Neuronal stem cell (in vitro differentiated cells): ENCODE results near the gene PRKN.
A peak's percentile ranks its signal among the peaks of the same experiment; 100 is the strongest.

Experiments used
- DNase-seq: peaks from one replicate; pipeline ENCODE4 v3.0.0-alpha.2; 2013; ENCODE audit warnings: low spot score
- H2AFZ ChIP-seq: one replicate; pipeline ENCODE4 v1.6.1; 2013; ENCODE audit warnings: mild to moderate bottlenecking, low read length, inconsistent platforms
- H2AK5ac ChIP-seq: 2 replicates; pipeline ENCODE4 v1.6.1; 2013; ENCODE audit warnings: low read depth, mild to moderate bottlenecking, inconsistent platforms, low read length, moderate library complexity, mixed read lengths
- H2BK120ac ChIP-seq: 2 replicates; pipeline ENCODE4 v1.6.1; 2013; ENCODE audit warnings: low read depth, mild to moderate bottlenecking, inconsistent platforms, low read length, moderate library complexity, mixed read lengths
- H2BK12ac ChIP-seq: one replicate; pipeline ENCODE4 v1.6.1; 2013; ENCODE audit warnings: low read length, inconsistent platforms
- H2BK15ac ChIP-seq: 2 replicates; pipeline ENCODE4 v1.6.1; 2013; ENCODE audit warnings: mild to moderate bottlenecking, low read length, inconsistent platforms, mixed read lengths
- H2BK5ac ChIP-seq: one replicate; pipeline ENCODE4 v1.6.1; 2013; ENCODE audit warnings: inconsistent platforms, mild to moderate bottlenecking, low read length, moderate library complexity
- H3K14ac ChIP-seq: one replicate; pipeline ENCODE4 v1.6.1; 2013; ENCODE audit warnings: low read length, inconsistent platforms
- H3K18ac ChIP-seq: 2 replicates; pipeline ENCODE4 v1.6.1; 2013; ENCODE audit warnings: low read length, inconsistent platforms
- H3K23ac ChIP-seq: 2 replicates; pipeline ENCODE4 v1.6.1; 2013; ENCODE audit warnings: low read depth, mild to moderate bottlenecking, mixed read lengths, low read length, inconsistent platforms; ENCODE audit not compliant: poor library complexity
- H3K27ac ChIP-seq: replicated peaks from 3 replicates; pipeline ENCODE4 v1.5.1; 2013; ENCODE audit warnings: low read length, inconsistent platforms
- H3K27me3 ChIP-seq, 3 experiments: 2 replicates each; pipeline ENCODE4 v1.6.1; 2013; ENCODE audit warnings: low read length in 3 of 3, mild to moderate bottlenecking in 2 of 3, inconsistent platforms in 1 of 3, low read depth in 1 of 3, mixed read lengths in 1 of 3, moderate library complexity in 1 of 3; ENCODE audit not compliant: control insufficient read depth in 3 of 3, insufficient read depth in 3 of 3
- H3K36me3 ChIP-seq, 2 donors: replicated peaks in 1 of 2; 2 replicates each; pipeline ENCODE4 v1.6.1; 2013; ENCODE audit warnings: low read length in 2 of 2; ENCODE audit not compliant: control insufficient read depth in 2 of 2, insufficient read depth in 2 of 2
- H3K4ac ChIP-seq: 2 replicates; pipeline ENCODE4 v1.6.1; 2013; ENCODE audit warnings: inconsistent platforms, mild to moderate bottlenecking, low read length, moderate library complexity
- H3K4me1 ChIP-seq, 2 donors: 1 replicate in 1 of 2; 2 replicates in 1 of 2; pipeline ENCODE4 v1.6.1; 2013; ENCODE audit warnings: low read length in 2 of 2, low read depth in 1 of 2; ENCODE audit not compliant: control insufficient read depth in 2 of 2, insufficient read depth in 1 of 2
- H3K4me2 ChIP-seq: one replicate; pipeline ENCODE4 v1.6.1; 2013; ENCODE audit warnings: mild to moderate bottlenecking, low read length, inconsistent platforms; ENCODE audit not compliant: insufficient read depth, poor library complexity, severe bottlenecking
- H3K4me3 ChIP-seq, 2 donors: 2 replicates each; pipeline ENCODE4 v1.5.1; 2013; ENCODE audit warnings: low read length in 2 of 2, mild to moderate bottlenecking in 2 of 2, inconsistent platforms in 1 of 2, moderate library complexity in 1 of 2
- H3K79me1 ChIP-seq: one replicate; pipeline ENCODE4 v1.6.1; 2013; ENCODE audit warnings: low read depth, mild to moderate bottlenecking, inconsistent platforms, low read length, moderate library complexity
- H3K9ac ChIP-seq: one replicate; pipeline ENCODE4 v1.6.1; 2013; ENCODE audit warnings: mild to moderate bottlenecking, low read depth, low read length, inconsistent platforms; ENCODE audit not compliant: poor library complexity
- H3K9me3 ChIP-seq, 2 donors: replicated peaks in 1 of 2; 2 replicates each; pipeline versions ENCODE3 to v1.6.1; 2013; ENCODE audit warnings: low read length in 2 of 2, mild to moderate bottlenecking in 2 of 2, inconsistent platforms in 1 of 2, low read depth in 1 of 2, mixed read lengths in 1 of 2, moderate library complexity in 1 of 2; ENCODE audit not compliant: control insufficient read depth in 2 of 2, insufficient read depth in 1 of 2
- H4K8ac ChIP-seq: one replicate; pipeline ENCODE4 v1.6.1; 2013; ENCODE audit warnings: low read depth, mild to moderate bottlenecking, inconsistent platforms, low read length, moderate library complexity
- H4K91ac ChIP-seq: one replicate; pipeline ENCODE4 v1.6.1; 2013; ENCODE audit warnings: low read length, low read depth, mild to moderate bottlenecking, inconsistent platforms; ENCODE audit not compliant: poor library complexity
- WGBS, 2 donors: extraction: QIAGEN DNeasy Blood & Tissue Kit; methylation state at CpG; one replicate each; pipeline ENCODE4 v1.1.7; 2013; ENCODE audit warnings: missing lambda C conversion rate in 2 of 2, mixed read lengths in 1 of 2; ENCODE audit not compliant: insufficient read length in 2 of 2, insufficient replicate concordance in 1 of 2; ENCODE audit errors: extremely low coverage in 2 of 2; 5-methylcytosine and 5-hydroxymethylcytosine counted together

PRKN gene

GRCh38 chr6:161482517-161482858 is 1245.1 kb downstream of the PRKN start:
- peak; percentile 23 for DNase-seq
- H3K79me1 ChIP-seq = no peaks in the 10 kb centered on the region
- H2AK5ac ChIP-seq = no peak overlapping the region
- H3K4ac ChIP-seq = no peak overlapping the region
- H2BK15ac ChIP-seq = no peak overlapping the region
- no peak overlapping the region for H3K14ac ChIP-seq
- no peak overlapping the region for H2BK5ac ChIP-seq
- H3K4me3 ChIP-seq = no peak overlapping the region
- no peaks in the 10 kb centered on the region for H3K9me3 ChIP-seq
- H3K4me2 ChIP-seq = no peak overlapping the region
- no CpG with 5 or more reads among the region's 3 CpGs for WGBS, 2 donors
- no peak overlapping the region for H4K91ac ChIP-seq
- H2BK120ac ChIP-seq = no peak overlapping the region
- H3K36me3 ChIP-seq = no peaks in the 10 kb centered on the region
- no peak overlapping the region for H2BK12ac ChIP-seq
- H3K27me3 ChIP-seq = peaks cover 0 to 6% (median 0%) of the 10 kb centered on the region in 3 experiments
- H3K4me1 ChIP-seq = peaks cover 3 to 12% of the 10 kb centered on the region in 2 donors
- H3K27ac ChIP-seq = no peak overlapping the region
- H2AFZ ChIP-seq = no peak overlapping the region
- no peak overlapping the region for H3K23ac ChIP-seq
- H3K18ac ChIP-seq = no peak overlapping the region
- H3K9ac ChIP-seq = no peak overlapping the region
- no peak overlapping the region for H4K8ac ChIP-seq

GRCh38 chr6:161481786-161482516 is 1245.6 kb downstream of the PRKN start:
- Histone ChIP-seq H2AFZ (no peak overlapping the region), H2BK5ac (no peak overlapping the region), H3K36me3 (no peaks in the 10 kb centered on the region), H3K4me1 (peaks cover 3 to 10% of the 10 kb centered on the region in 2 donors), H3K4me3 (no peak overlapping the region), H2BK12ac (no peak overlapping the region), H3K9me3 (no peaks in the 10 kb centered on the region), H3K23ac (no peak overlapping the region), H3K4ac (no peak overlapping the region), H4K91ac (no peak overlapping the region), H2BK120ac (no peak overlapping the region), H3K4me2 (no peak overlapping the region), H3K79me1 (no peaks in the 10 kb centered on the region), H3K14ac (no peak overlapping the region), H3K27ac (peak overlapping the region; percentile 24), H2AK5ac (no peak overlapping the region), H2BK15ac (no peak overlapping the region), H4K8ac (no peak overlapping the region), H3K9ac (no peak overlapping the region), H3K18ac (no peak overlapping the region), H3K27me3 (peaks cover 0 to 5% (median 0%) of the 10 kb centered on the region in 3 experiments)
- DNase-seq = no peak
- WGBS, 2 donors = no CpG with 5 or more reads among the region's 3 CpGs

- H3K23ac ChIP-seq = no peak overlapping the region
- no peak overlapping the region for H2BK12ac ChIP-seq
- H3K27ac ChIP-seq = no peak overlapping the region
- H3K4me3 ChIP-seq = no peak overlapping the region
- no peak overlapping the region for H3K14ac ChIP-seq
- WGBS, 2 donors = no CpG with 5 or more reads among the region's 12 CpGs
- no peaks in the 10 kb centered on the region for H3K79me1 ChIP-seq
- no peaks in the 10 kb centered on the region for H3K36me3 ChIP-seq
- no peak overlapping the region for H4K8ac ChIP-seq
- peaks cover 3 to 13% of the 10 kb centered on the region in 2 donors for H3K4me1 ChIP-seq
- no peak overlapping the region for H4K91ac ChIP-seq
- H3K9ac ChIP-seq = no peak overlapping the region
- H2BK5ac ChIP-seq = no peak overlapping the region
- H2BK15ac ChIP-seq = no peak overlapping the region
- H3K4ac ChIP-seq = no peak overlapping the region
- no peak overlapping the region for H2AFZ ChIP-seq
- no peak overlapping the region for H3K18ac ChIP-seq
- no peak overlapping the region for H3K4me2 ChIP-seq
- no peak for DNase-seq
- no peak overlapping the region for H2BK120ac ChIP-seq
- no peak overlapping the region for H2AK5ac ChIP-seq
- H3K9me3 ChIP-seq = no peaks in the 10 kb centered on the region
- no peaks in the 10 kb centered on the region for H3K27me3 ChIP-seq
These were observed 1247.0 kb downstream of the PRKN start for GRCh38 chr6:161480421-161481155.

GRCh38 chr6:161479376-161479775 is 1248.2 kb downstream of the PRKN start:
- no peak overlapping the region for H2AFZ ChIP-seq
- H2BK12ac ChIP-seq = no peak overlapping the region
- H2AK5ac ChIP-seq = no peak overlapping the region

More at GRCh38 chr6:161479376-161479775, 1248.2 kb downstream of the PRKN start:
- Histone ChIP-seq H2BK5ac (no peak overlapping the region), H3K14ac (no peak overlapping the region), H3K4me3 (no peak overlapping the region), H3K9ac (no peak overlapping the region), H3K18ac (no peak overlapping the region), H2BK120ac (no peak overlapping the region), H4K91ac (no peak overlapping the region), H3K79me1 (no peaks in the 10 kb centered on the region), H4K8ac (no peak overlapping the region), H3K23ac (no peak overlapping the region), H3K4ac (no peak overlapping the region), H3K9me3 (no peaks in the 10 kb centered on the region), H3K4me1 (peaks cover 3 to 9% of the 10 kb centered on the region in 2 donors), H2BK15ac (no peak overlapping the region), H3K27ac (no peak overlapping the region), H3K36me3 (no peaks in the 10 kb centered on the region), H3K4me2 (no peak overlapping the region), H3K27me3 (no peaks in the 10 kb centered on the region)
- DNase-seq = no peak
- WGBS, 2 donors = no CpG with 5 or more reads among the region's 4 CpGs
